NB4 (cell line): Measurements from ENCODE around the gene CILP.
"Not testable (repeated sequence)": the region's sequence is repeated elsewhere in the genome, so short reads cannot be mapped to it uniquely, and the experiment has no call there.

Experiments
- CTCF ChIP-seq: IDR thresholded peaks from one replicate; pipeline ENCODE4 v1.5.1; 2012; ENCODE audit warnings: low read depth, low read length
- MAX ChIP-seq: IDR thresholded peaks from 2 replicates; pipeline ENCODE4 v1.6.1; 2011; ENCODE audit warnings: low read depth, low read length

GRCh38 chr15:65181582-65182353 is 29.5 kb downstream of the CILP start:
- not testable (repeated sequence) for TF ChIP-seq CTCF, MAX
